ENCODE measurements around the gene IRF9. TPM values are rescaled to one million over a fixed set of nuclear protein-coding genes. Genes with fewer than 3 reads are reported as not detected.

Gene IRF9
- total RNA-seq, 2 donors from 2014 or later = 12.5 to 21.5 TPM

DNA sequence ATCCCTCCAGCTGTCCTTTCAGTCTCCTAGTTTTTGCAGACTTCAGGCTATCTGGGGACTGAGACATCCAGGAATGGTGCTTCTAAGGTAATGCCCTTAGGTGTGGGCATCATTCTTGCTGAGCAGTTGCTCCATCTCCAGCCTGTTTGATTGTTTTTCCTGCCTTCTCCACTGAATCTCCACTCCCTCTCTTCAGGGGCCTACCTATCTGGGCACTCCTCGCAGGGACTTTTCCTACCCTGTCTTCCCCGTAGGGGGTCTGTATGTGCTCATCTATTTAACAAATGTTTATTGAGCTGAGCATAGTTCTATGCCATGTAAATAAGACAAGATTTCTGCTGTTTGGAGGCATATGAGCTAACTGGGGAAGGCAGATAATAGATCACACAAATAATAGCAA, 28.1 kb upstream of the IRF9 start:
- DNase-seq (no peak), ATAC-seq (no peak)
- Histone ChIP-seq H3K4me1 (peaks cover 52% of the 10 kb centered on the region), H3K36me3 (replicated peaks in 1 of 2; ENCODE audit: insufficient read depth in 1 of 2, low read depth in 2 of 2) (peaks cover 0 to 3% of the 10 kb centered on the region in 2 donors), H3K9me3 (no peaks in the 10 kb centered on the region), H3K4me3 (no peak overlapping the region), H3K27me3 (no peaks in the 10 kb centered on the region), H3K27ac (peak overlapping the region in 3 of 4 donors; percentile 85 to 96 (median 93))
- no peak for TF ChIP-seq CTCF (IDR thresholded peaks at IDR 0.05)
- TF ChIP-seq POLR2A (IDR thresholded peaks at IDR 0.05) = no peak
- 96 to 100% methylated on average over 2 of the region's 2 CpGs for WGBS, 2 donors
- intact Hi-C loops (cut with DNase I) = no loop called here

GRCh38 chr14:24133735-24134134, 27.3 kb upstream of the IRF9 start:
- H3K4me3 ChIP-seq = no peak overlapping the region
- ATAC-seq (no peak), DNase-seq (no peak)
- no peaks in the 10 kb centered on the region for H3K9me3 ChIP-seq
- H3K36me3 ChIP-seq (replicated peaks in 1 of 2; ENCODE audit: insufficient read depth in 1 of 2, low read depth in 2 of 2) = peaks cover 0 to 10% of the 10 kb centered on the region in 2 donors
- no peaks in the 10 kb centered on the region for H3K27me3 ChIP-seq
- TF ChIP-seq CTCF (IDR thresholded peaks at IDR 0.05) (no peak), POLR2A (IDR thresholded peaks at IDR 0.05) (no peak)
- WGBS, 2 donors = 88 to 96% methylated on average over 1 of the region's 1 CpG
- H3K27ac ChIP-seq = no peak overlapping the region
- H3K4me1 ChIP-seq = peaks cover 57% of the 10 kb centered on the region
- intact Hi-C loops (cut with DNase I) = no loop called here

DNA sequence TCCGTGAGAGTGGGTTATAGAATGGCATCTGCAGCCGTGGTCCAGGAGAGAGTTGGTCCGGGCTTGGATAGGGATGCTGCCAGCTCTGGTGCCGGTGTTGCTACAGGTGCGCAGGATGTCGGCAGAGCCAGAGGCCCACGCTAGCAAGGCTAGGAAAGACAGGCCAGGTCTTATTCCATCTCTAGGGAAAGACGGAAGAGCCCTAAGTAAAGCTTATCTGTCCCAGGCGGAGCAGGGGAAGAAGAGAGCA, 25.6 kb upstream of the IRF9 start:
- peaks cover 0 to 11% of the 10 kb centered on the region in 2 donors for H3K36me3 ChIP-seq (replicated peaks in 1 of 2; ENCODE audit: insufficient read depth in 1 of 2, low read depth in 2 of 2)
- H3K27ac ChIP-seq = peak overlapping the region; percentile 68 to 98 (median 84)
- TF ChIP-seq POLR2A (IDR thresholded peaks at IDR 0.05) (no peak), CTCF (IDR thresholded peaks at IDR 0.05) (no peak)
- H3K27me3 ChIP-seq = no peaks in the 10 kb centered on the region
- no peak for ATAC-seq
- DNase-seq = no peak
- WGBS, 2 donors = 1 to 4% methylated on average over 9 of the region's 9 CpGs
- H3K9me3 ChIP-seq = no peaks in the 10 kb centered on the region
- intact Hi-C loops (cut with DNase I) = no loop called here
- H3K4me3 ChIP-seq = no peak overlapping the region
- peaks cover 63% of the 10 kb centered on the region for H3K4me1 ChIP-seq

DNA sequence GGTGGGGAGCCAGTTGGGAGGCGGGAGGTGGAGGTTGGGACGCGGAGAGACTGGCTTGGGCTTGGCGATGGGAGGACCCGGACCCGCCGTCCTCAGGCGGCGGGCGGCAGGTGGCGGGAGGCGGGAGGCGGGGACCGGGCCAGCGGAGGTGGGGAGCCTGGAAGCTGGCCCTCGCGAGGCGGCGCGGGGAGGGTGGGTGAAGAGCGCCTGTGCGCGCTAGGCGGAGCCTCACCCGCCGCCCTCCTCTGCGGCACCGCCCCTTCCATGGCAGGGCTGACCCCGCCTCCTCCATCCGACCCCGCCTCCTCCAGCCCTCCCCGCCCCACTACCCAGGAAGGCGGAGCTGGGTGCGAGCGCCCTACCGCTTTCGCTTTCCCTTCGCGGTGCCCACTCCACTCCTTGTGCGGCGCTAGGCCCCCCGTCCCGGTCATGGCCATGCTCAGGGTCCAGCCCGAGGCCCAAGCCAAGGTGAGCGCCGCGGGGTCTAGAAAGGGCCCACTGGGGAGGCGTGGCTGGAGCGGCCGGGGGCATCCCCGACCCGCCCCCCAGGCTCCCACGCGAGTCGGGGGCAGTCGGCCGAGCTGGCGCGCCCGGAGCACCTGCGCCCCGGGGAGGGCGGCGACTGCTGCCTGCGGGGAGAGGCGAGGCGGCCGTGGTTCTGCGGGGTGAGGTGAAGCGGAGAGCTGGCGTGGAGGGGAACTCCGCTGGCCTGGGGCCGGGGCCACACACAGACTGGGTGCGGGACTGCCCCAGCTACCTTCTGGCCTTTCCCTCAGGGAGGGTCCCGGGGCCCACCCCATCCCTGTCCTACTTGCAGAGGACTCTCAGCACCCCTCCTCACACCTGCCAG, 25.0 kb upstream of the IRF9 start, which contains the start of gene PSME1:
PSME1 (plus strand) TSS at position 361 of the 850 bp plus-strand sequence; CDS start at position 430, 69 bp downstream.
- ATAC-seq (peak; percentile 92), DNase-seq (peak; percentile 95 to 97 (median 96))
- Histone ChIP-seq H3K36me3 (replicated peaks in 1 of 2; ENCODE audit: insufficient read depth in 1 of 2, low read depth in 2 of 2) (peaks cover 0 to 11% of the 10 kb centered on the region in 2 donors), H3K4me1 (peaks cover 58% of the 10 kb centered on the region), H3K4me3 (peak within 1 kb of the TSS; percentile 30 to 96), H3K27ac (peak within 1 kb of the TSS; percentile 72 to 98 (median 94)), H3K27me3 (no peaks in the 10 kb centered on the region), H3K9me3 (no peaks in the 10 kb centered on the region)
- TF ChIP-seq CTCF (IDR thresholded peaks at IDR 0.05) = peak in 1 of 7 experiments; percentile 9
- peak; percentile 39 to 80 (median 66) for TF ChIP-seq POLR2A (IDR thresholded peaks at IDR 0.05)
- intact Hi-C loops (cut with DNase I) = no loop called here
- 0 to 2% methylated on average over 23 to 67 of the region's 75 CpGs for WGBS, 2 donors
